Lung (tissue), 12 donors: ENCODE data around the gene NDUFA11. TPM values are rescaled to one million over a fixed set of nuclear protein-coding genes. Genes with fewer than 3 reads are reported as not detected.

Source experiments
- ATAC-seq: fragments of 200-7000 bp; cut with Tn5 transposase; one replicate; pipeline ENCODE4 v1.9.1; 2020; ENCODE audit warnings: moderate number of reproducible peaks; ENCODE audit not compliant: insufficient read depth, low FRiP score
- DNase-seq, 3 donors: peaks; one replicate each; pipeline ENCODE4 v3.0.0-alpha.2; 2013 to 2017
- H3K27ac ChIP-seq, 2 donors: one replicate each; pipeline ENCODE4 v1.5.1; 2013; ENCODE audit warnings: mild to moderate bottlenecking in 2 of 2, moderate library complexity in 2 of 2, control low read depth in 1 of 2, inconsistent platforms in 1 of 2, low read depth in 1 of 2, low read length in 1 of 2
- H3K27me3 ChIP-seq, 3 donors: one replicate each; pipeline ENCODE4 v1.5.1; 2013; ENCODE audit warnings: low read length in 2 of 3; ENCODE audit not compliant: control insufficient read depth in 3 of 3, insufficient read depth in 3 of 3
- H3K36me3 ChIP-seq, 4 donors: one replicate each; pipeline ENCODE4 v1.5.1; 2013; ENCODE audit warnings: low read length in 4 of 4, mild to moderate bottlenecking in 1 of 4, moderate library complexity in 1 of 4; ENCODE audit not compliant: control insufficient read depth in 4 of 4, insufficient read depth in 4 of 4
- H3K4me1 ChIP-seq, 5 donors: one replicate each; pipeline ENCODE4 v1.5.1; 2013; ENCODE audit warnings: low read length in 5 of 5, mild to moderate bottlenecking in 2 of 5, moderate library complexity in 1 of 5; ENCODE audit not compliant: control insufficient read depth in 5 of 5, insufficient read depth in 5 of 5
- H3K4me3 ChIP-seq: one replicate; pipeline ENCODE4 v1.5.1; 2013; ENCODE audit warnings: mild to moderate bottlenecking, control low read depth, moderate library complexity
- H3K9ac ChIP-seq, 2 donors: one replicate each; pipeline ENCODE4 v1.5.1; 2013; ENCODE audit warnings: low read length in 2 of 2, control low read depth in 1 of 2; ENCODE audit not compliant: insufficient read depth in 1 of 2
- H3K9me3 ChIP-seq, 4 donors: one replicate each; pipeline ENCODE4 v1.5.1; 2013; ENCODE audit warnings: low read length in 3 of 4, mild to moderate bottlenecking in 1 of 4, moderate library complexity in 1 of 4; ENCODE audit not compliant: control insufficient read depth in 4 of 4, insufficient read depth in 3 of 4
- CTCF ChIP-seq: IDR thresholded peaks from 2 replicates; pipeline ENCODE4 v1.5.1; 2012; ENCODE audit warnings: mild to moderate bottlenecking; ENCODE audit errors: control extremely low read depth, extremely low read depth
- WGBS, 2 donors: extraction: QIAGEN DNeasy Blood & Tissue Kit; methylation state at CpG; one replicate each; pipeline ENCODE4 v1.1.7; 2013; 5-methylcytosine and 5-hydroxymethylcytosine counted together
- polyA plus RNA-seq, 2 donors: library from polyadenylated mRNA; stranded (reverse); fragments of 200-250 nt; gene quantifications; one replicate each; pipeline ENCODE4 v1.2.1, GENCODE V29; 2013
- total RNA-seq, 2 donors: library from RNA; depleted of rRNA in 1 of 2; stranded (reverse); fragments of >200 nt in 1 of 2; gene quantifications; one replicate each; pipeline ENCODE4 v1.2.1, GENCODE V29; 2014 to 2021
- donor health status: control.
- donor health status: control.
- donor health status: Bipolar disorder and iron deficiency.
- donor health status: healthy.
- donor health status: DM: yes; HTN: yes; CAD: no.

NDUFA11 gene
- total and polyA plus RNA-seq, 4 donors = 52.5 to 344 (median 278) TPM

- Histone ChIP-seq H3K27me3 (peaks cover 0 to 5% (median 0%) of the 10 kb centered on the region in 3 donors), H3K9me3 (peaks cover 0 to 4% (median 0%) of the 10 kb centered on the region in 4 donors), H3K27ac (no peak overlapping the region), H3K4me1 (peaks cover 0 to 6% (median 3%) of the 10 kb centered on the region in 5 donors), H3K4me3 (no peak overlapping the region), H3K36me3 (no peaks in the 10 kb centered on the region), H3K9ac (no peak overlapping the region)
- ATAC-seq (no peak), DNase-seq (no peak)
- WGBS, 2 donors = 57 to 63% methylated on average over 9 of the region's 9 CpGs
- no peak for TF ChIP-seq CTCF
Observed at GRCh38 chr19:5882421-5882968, 21.1 kb downstream of the NDUFA11 start.

GRCh38 chr19:5881543-5882299 is 21.9 kb downstream of the NDUFA11 start:
- peaks cover 0 to 4% (median 0%) of the 10 kb centered on the region in 4 donors for H3K9me3 ChIP-seq
- no peak for TF ChIP-seq CTCF
- H3K36me3 ChIP-seq = no peaks in the 10 kb centered on the region
- no peak overlapping the region for H3K27ac ChIP-seq
- no peak overlapping the region for H3K9ac ChIP-seq
- 63 to 64% methylated on average over 19 of the region's 19 CpGs for WGBS, 2 donors
- H3K4me3 ChIP-seq = no peak overlapping the region
- H3K4me1 ChIP-seq = peaks cover 0 to 6% (median 3%) of the 10 kb centered on the region in 5 donors
- ATAC-seq = no peak
- peaks cover 0 to 5% (median 0%) of the 10 kb centered on the region in 3 donors for H3K27me3 ChIP-seq
- no peak for DNase-seq

- Histone ChIP-seq H3K27me3 (peaks cover 0 to 5% (median 0%) of the 10 kb centered on the region in 3 donors), H3K4me3 (no peak overlapping the region), H3K4me1 (peaks cover 0 to 6% (median 3%) of the 10 kb centered on the region in 5 donors), H3K9ac (no peak overlapping the region), H3K27ac (no peak overlapping the region), H3K9me3 (peaks cover 0 to 1% (median 0%) of the 10 kb centered on the region in 4 donors), H3K36me3 (no peaks in the 10 kb centered on the region)
- ATAC-seq = no peak
- DNase-seq = peak; percentile 49 to 76 (median 71)
- WGBS, 2 donors = 14 to 20% methylated on average over 15 of the region's 15 CpGs
- no peak for TF ChIP-seq CTCF
Observed at GRCh38 chr19:5880604-5881078, 22.9 kb downstream of the NDUFA11 start.
